Muscle of arm (tissue), 14 donors: ENCODE results near the gene LARGE1. TPM values are rescaled to one million over a fixed set of nuclear protein-coding genes. Genes with fewer than 3 reads are reported as not detected.

Experiments
- DNase-seq: peaks from one replicate; pipeline ENCODE4 v3.0.0-alpha.2; 2013
- long read RNA-seq, 11 donors: transcript quantifications; one replicate each; lab custom pipeline, GENCODE V29; 2026
- polyA plus RNA-seq, 12 donors: library from polyadenylated mRNA; unstranded; fragments of 120-200 nt; gene quantifications; one replicate each; pipeline ENCODE4 v1.2.1, GENCODE V29; 2013; ENCODE audit not compliant: insufficient read length in 12 of 12

LARGE1 gene
- 10 to 100 TPM in 7 of 12 donors, 1 to 10 TPM in 4, not detected in 1; 9.2 to 14.1 (median 10.9) TPM for polyA plus RNA-seq
- long read RNA-seq, donor 1, full-length matches to known transcripts, result 2 of 2 reads
- long read RNA-seq, donor 1, partial matches to known transcripts, result 0 of 2 reads
- long read RNA-seq, donor 1, other reads (novel, unspliced or antisense), result 0 of 2 reads
- long read RNA-seq, donor 2, full-length matches to known transcripts, result 2 of 2 reads
- long read RNA-seq, donor 2, partial matches to known transcripts, result 0 of 2 reads
- long read RNA-seq, donor 2, other reads (novel, unspliced or antisense), result 0 of 2 reads
- long read RNA-seq, donor 3, full-length matches to known transcripts, result 3 of 3 reads
- long read RNA-seq, donor 3, partial matches to known transcripts, result 0 of 3 reads
- long read RNA-seq, donor 3, other reads (novel, unspliced or antisense), result 0 of 3 reads
- long read RNA-seq, donor 4, full-length matches to known transcripts, result 1 of 1 reads
- long read RNA-seq, donor 4, partial matches to known transcripts, result 0 of 1 reads
- long read RNA-seq, donor 4, other reads (novel, unspliced or antisense), result 0 of 1 reads
- long read RNA-seq, donor 5, full-length matches to known transcripts, result 3 of 3 reads
- long read RNA-seq, donor 5, partial matches to known transcripts, result 0 of 3 reads
- long read RNA-seq, donor 5, other reads (novel, unspliced or antisense), result 0 of 3 reads
- long read RNA-seq, donor 6, full-length matches to known transcripts, result 2 of 2 reads
- long read RNA-seq, donor 6, partial matches to known transcripts, result 0 of 2 reads
- long read RNA-seq, donor 6, other reads (novel, unspliced or antisense), result 0 of 2 reads
- long read RNA-seq, donor 7, full-length matches to known transcripts, result 1 of 1 reads
- long read RNA-seq, donor 7, partial matches to known transcripts, result 0 of 1 reads
- long read RNA-seq, donor 7, other reads (novel, unspliced or antisense), result 0 of 1 reads
- long read RNA-seq, donor 8, full-length matches to known transcripts, result 2 of 2 reads
- long read RNA-seq, donor 8, partial matches to known transcripts, result 0 of 2 reads
- long read RNA-seq, donor 8, other reads (novel, unspliced or antisense), result 0 of 2 reads
- long read RNA-seq, donor 9, result 0 reads
- long read RNA-seq, donor 10, full-length matches to known transcripts, result 2 of 2 reads
- long read RNA-seq, donor 10, partial matches to known transcripts, result 0 of 2 reads
- long read RNA-seq, donor 10, other reads (novel, unspliced or antisense), result 0 of 2 reads
- long read RNA-seq, donor 11, full-length matches to known transcripts, result 2 of 2 reads
- long read RNA-seq, donor 11, partial matches to known transcripts, result 0 of 2 reads
- long read RNA-seq, donor 11, other reads (novel, unspliced or antisense), result 0 of 2 reads

DNA sequence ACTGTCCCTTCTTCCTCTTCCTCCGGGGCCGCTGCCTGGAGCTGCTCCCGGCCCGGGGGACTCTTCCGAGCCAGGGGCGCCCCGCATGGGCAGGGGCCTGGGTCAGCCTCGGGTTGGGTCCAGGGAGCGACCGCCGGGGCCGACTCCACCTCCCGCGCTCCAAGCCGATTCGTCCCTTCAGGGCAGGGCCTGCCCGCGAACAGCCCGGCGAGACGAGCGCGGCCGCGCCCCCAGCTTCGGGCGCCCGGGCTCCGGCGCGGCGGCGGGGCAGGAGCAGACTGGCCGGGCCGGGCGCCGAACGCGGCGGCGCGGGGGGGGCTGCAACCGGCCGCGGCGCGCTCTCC lies at the start of gene LARGE1:
TSS of gene LARGE1 (minus strand) at position 280 of the 344 bp plus-strand sequence.
- DNase-seq, result no peak

DNA sequence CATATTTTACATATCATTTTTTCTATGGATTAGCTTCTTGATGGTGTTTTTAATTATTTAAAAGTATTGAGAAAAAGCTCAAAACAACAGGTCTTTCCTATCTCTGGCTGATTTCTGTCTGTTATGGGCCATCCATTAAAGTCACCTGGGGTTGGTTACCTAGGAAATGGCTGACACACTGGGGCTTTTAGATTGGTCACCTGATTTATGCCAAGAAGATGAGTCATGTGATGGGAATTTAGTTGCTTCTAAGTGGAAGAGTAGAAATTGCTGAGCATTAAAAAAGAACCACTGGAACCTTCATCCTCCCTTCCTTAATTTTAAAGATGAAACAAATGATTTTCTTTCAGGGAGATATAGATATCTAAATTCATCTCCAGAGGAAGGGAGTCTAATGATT lies 48.8 kb upstream of the LARGE1 start:
- DNase-seq, result no peak

DNA sequence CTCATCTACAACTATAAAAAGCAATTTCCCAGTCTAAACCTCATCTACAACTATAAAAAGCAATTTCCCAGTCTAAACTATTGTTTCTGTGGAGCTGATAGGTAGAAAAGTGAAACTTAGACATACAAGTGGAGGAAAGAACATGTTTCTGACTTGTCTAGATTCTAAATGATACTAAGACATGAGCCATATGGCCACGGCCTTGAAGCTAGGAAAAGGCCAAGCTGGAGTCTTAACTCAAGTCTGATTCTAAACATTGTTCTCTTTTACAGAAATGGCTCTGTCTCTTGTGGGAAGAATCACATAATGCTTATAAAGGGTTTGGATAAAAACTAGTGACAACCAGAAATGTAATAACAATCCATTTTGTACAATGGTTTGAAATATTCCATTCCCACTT lies 43.8 kb upstream of the LARGE1 start:
- DNase-seq, result no peak

DNA sequence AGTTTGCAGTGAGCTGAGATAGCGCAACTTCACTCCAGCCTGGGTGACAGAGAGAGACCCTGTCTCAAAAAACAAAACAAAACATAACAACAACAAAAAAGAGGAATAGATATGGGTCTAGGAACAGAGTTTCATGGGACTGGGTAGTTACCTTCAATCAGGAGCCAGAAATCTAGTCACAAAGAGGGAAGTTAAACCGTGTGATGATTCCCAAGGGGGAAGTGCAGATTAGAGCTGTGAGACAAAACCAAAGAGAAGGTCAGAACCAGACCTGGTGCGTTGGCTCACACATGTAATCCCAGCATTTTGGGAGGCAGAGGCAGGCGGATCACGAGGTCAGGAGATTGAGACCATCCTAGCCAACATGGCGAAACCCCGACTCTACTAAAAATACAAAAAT lies 42.1 kb upstream of the LARGE1 start:
- no peak for DNase-seq

DNA sequence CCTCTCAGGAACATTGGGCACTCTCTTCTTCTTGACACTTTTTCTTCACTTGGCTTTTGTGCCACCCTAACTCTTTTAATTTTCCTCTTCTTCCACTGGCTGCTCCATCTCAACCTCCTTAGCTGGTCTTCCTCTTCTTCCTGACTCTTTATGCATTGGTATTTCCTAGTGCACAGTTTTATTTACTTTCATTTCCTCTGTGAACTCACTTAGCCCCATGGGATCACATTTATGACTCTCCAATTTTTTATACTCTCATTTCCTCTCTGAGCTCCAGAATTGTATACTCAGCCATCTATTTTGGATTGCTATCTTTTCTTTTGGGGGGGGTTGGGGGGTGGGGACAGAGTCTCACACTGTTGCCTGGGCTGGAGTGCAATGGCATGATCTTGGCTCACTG lies 38.5 kb upstream of the LARGE1 start:
- DNase-seq, result no peak

DNA sequence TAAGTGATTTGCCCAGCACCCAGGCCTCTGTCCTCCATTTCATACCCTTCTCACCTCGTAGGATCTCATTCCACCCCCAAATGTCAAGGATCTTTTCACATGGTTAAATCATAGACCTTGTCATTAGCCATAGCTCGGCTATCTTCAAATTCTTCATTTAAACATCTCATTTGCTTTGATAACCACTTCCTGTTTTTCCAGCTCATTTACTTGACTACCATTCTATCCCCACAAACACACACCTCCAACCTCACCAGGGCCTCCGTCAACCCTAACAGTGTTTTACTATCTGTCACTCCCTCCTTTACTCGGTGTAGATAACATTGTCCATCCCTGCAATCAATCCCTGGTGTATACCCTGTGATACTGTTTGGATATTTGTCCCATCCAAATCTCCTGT lies 36.8 kb upstream of the LARGE1 start:
- DNase-seq, result no peak

DNA sequence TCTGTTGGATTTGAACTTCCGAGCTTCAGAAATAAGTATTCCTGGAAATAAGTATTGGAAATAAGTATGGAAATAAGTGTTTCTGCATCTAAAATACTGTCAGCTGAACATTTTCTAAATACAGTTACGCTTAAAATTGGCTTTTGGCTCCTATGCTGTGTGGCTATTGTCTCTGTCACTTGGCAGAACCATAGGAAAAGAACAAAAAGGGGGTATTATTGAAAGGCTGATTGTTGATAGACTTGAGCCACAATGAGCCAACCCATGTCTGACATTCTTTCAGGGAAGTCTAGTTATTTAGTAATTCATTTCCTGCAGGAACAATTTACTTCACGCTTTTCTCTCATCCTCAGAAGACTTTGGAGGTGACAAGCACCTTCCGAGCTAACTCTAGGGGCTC lies 32.5 kb upstream of the LARGE1 start:
- no peak for DNase-seq

DNA sequence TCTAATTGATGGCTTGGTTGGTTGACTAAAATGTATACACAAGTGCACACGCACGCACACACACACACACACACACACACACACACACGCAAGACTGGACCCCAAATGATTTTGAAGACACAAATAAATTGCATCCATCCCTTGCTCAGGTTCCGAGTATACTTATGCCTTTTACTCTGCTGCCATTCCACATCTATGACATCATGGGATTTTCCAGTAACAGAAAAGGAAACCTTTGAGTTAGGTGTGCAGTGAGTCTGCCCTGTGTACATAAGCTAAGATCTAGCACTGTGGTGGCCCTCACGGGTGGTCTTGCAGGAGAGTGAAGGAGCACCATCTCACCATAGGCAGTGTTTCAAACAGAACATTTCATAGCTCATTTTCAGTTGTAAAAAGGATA lies 20.5 kb upstream of the LARGE1 start:
- DNase-seq, result no peak

DNA sequence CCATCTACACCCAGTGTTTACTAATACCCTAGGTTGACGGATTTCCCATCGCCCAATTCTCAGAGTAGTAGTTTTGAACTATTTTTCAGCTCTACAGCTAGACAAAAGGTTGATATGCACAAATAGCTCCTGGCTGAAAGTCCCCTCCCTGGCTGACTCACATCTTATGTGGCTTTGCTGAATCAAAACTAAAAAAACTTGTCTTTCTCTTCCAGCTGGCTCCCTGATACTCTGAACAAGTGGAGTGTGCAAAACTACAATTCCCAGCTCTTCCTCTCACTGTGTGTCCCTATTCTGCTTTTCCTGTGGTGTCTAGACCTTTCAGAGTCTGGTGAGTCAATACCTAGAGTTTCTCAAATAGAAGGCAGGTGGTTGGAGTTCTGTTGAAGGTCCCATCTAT lies 12.7 kb upstream of the LARGE1 start:
- no peak for DNase-seq

DNA sequence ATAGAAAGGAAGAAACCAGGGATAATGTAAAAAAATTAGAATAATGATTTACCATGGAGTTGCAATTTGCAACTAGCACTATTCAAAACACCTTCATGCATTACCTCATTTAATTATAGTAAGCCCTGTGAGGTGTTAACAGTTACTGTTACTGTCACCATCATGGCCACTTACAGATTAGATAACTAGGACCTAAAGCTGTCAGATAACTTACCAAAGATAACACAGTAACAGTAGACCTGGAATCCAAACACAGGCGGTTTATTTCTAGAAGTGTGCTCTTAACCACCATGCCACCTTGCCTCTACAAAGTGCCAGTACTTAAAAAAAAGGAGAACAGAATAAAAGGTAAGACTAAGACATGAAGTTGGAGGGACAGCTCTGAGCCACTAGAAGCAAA lies 11.1 kb upstream of the LARGE1 start:
- DNase-seq, result no peak

DNA sequence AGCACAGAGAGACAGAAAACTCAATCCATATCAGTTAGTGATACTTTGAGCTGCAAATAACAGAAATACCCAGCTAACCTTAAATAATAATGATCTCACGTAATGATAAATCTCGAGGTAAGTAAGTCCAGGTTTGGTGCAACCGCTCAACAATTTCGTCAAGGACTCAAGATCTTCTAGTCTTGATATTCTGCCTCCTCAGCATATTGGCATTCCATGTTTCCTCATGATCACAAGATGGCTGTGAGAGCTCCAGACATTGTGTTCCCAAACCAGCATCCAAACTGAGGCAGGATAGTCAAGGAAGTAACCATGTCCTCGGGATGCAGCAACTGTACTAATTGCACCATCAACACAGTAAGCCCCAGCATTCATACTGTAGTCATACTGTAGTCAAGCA lies 7.5 kb upstream of the LARGE1 start:
- DNase-seq, result no peak

DNA sequence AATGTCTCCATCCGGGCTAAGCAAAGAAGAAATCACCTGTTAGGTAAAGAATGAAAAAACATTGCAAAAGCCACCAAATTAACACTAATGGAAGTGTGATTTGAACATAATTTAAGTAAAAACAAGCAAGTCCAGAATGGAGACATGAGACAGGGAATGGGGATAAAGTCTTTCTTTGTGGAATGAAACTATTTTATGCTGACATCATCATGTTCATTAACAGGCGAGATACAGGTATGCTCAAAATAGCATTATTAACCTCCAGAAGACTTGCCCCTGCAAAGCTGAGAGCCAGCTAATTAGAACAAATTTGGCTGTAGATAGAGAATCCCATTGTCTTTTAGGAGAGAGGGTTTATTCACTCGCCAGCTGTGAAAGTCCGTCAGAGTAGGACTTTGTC lies 4.9 kb upstream of the LARGE1 start:
- DNase-seq, result no peak

DNA sequence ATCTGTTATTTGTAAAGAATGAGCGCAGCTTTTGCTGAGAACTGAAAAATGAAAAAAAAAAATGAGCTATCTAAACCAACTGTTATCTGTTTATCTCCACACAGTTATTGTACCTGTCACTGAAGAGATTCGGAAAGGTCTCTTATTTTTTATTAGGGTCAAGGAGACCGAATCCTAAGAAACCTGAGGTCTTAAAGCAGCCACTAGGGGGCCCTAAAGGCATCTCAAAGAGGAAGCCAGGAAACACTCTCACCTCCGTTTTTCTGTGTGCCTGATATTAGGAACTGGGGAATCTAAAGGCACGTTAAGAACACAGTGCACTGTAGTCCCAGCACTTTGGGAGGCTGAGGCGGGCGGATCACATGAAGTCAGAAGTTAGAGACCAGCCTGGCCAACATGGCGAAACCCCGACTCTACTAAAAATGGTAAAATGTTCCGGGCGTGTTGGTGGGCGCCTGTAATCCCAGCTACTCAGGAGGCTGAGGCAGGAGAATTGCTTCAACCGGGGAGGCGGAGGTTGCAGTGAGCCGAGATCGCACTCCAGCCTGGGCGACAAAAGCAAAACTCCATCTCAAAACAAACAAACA lies 3.5 kb upstream of the LARGE1 start:
- DNase-seq, result peak; percentile 67

DNA sequence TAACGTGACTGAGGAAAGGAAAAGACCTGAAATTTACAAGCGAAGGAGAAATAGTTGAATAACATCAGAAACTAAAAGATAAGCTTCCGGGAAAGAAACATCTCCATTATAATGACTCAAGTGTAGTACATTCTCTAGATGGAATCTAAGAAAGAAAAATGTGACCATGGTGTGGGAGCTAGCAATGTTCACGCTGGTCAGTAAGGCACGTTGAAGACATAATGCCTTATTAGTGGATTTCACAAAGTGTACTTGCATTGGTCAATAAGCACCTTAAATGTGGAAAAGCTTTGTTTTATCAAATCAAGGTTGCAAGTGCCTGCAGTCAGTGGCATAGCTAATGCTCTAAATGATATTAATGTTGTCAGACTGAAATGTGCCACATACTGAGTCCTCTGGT lies 2.8 kb upstream of the LARGE1 start:
- DNase-seq, result no peak

DNA sequence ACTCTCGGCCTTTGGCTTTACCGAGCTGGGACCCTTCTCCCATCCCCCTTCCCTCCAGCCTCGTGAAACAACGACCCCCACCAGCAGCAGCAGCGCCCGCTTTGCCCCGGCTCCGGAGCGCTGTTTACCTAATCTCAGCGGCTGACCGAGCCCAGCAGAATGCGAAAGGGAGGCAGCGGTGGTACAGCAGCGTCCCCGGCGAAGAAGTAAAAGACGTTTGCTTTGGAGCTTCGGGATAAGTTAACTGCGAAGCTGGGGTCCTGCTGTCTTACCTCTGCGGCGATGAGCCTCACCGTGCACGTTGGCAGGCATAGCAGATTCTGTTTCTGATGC lies 2.0 kb upstream of the LARGE1 start:
- DNase-seq, result peak; percentile 43

DNA sequence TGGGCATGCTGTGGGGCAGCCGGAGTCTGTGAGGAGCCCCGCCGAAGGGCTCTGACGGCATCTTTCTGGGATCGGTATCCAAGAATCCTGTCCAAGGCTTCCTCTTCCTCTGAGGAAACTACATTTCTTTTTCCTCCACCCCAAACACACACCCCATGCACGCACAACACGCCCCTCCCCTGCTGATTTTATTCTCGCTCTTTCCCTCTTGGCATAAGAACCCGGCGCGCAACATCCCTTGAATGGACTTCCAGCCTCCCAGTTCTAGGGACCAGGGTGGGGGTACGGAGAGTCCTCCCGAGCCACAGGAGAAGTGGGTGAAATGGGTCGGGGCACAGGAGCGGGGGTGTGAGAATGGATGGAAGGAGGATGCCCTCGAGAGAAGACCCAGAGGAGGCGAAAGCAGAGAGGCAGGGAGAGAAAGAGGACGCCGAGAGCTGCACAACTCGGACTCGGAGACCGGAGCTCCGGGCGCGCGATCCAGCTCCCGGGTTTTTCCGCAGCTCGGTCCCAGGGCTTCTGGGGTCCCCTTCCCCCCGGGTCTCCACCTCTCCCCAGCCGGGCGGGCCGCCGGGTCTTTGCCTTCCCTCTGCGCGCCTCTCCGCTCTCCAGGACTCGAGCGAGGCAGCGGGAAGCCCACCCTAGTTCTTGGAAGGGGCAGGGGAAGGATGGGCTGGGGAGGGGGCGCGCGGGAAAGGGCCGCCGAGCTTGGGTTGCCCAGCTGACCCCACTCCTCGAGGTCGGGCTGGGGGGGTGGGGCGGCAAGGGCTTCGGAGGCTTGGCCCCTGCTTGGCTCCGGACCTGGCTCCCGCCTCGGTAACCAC lies 1.5 kb upstream of the LARGE1 start:
- peak; percentile 66 for DNase-seq

DNA sequence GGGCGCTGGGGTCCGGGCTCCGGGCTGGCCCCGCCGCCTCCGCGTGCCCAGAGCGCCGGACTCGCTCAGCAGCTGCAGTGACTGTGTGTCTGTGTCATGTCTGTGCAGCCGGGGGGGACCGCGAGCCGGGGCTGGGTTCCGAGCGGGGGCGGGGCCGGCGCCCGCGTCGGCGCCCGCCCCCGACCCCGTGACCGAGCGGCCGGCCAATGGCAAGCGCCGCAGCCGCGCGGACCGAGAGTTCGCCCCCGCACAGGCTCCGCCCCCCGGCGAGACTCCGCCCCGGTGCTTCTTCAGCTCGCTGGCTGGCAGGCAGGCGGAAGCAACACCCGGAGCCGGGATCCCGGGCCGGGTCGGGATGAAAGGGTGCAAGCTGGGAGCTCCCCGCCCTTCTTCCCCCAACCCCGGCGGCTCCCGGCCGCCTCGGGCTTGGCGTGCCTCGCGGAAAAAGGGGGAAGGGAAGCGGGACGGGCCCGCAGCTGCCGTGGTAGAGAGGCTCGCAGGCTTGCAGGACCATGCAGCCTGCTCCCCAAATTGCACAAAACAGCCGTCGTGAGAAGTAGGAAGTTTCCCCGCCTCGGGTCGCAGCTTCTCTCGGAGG lies 750 bp upstream of the LARGE1 start:
- peak; percentile 96 for DNase-seq

DNA sequence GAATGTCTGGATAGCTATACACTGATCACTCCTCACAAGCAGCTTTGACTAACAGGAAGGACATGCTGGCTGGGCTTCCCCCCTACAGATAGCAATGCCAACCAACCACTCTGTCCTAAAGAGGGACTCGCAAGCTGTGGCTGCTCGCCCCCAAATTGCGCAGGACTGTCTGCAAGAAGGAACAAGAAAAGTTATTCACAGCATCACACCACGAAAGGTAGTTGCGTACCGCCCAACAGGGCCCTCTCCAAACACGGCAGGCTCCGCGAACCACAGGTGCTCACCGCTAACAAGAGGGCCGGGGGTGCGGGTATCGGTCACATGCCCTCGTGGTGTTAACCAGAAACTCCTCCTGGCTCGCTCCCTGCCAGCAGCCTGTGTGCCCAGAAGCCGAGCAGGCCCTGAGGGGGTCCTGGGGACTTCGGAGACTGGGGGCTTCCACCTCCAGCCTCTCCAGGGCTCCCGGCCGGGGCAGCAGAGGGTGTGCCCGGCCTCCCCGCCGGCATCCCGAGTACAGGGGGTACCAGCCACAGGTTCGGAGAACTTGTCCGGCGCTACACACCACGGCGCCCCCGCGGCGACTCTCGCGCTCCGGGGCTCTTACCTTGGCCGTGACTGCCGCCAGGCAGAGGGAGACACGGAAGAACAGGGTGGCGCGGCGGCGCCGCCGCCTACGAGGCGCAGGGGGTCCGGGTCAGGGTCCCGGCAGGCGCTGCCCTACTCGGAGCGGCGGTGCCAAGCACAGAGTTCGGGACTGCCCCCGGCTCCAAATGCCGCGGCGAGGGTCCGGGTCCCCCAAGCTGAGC lies 682 bp downstream of the LARGE1 start:
- DNase-seq, result peak; percentile 11

DNA sequence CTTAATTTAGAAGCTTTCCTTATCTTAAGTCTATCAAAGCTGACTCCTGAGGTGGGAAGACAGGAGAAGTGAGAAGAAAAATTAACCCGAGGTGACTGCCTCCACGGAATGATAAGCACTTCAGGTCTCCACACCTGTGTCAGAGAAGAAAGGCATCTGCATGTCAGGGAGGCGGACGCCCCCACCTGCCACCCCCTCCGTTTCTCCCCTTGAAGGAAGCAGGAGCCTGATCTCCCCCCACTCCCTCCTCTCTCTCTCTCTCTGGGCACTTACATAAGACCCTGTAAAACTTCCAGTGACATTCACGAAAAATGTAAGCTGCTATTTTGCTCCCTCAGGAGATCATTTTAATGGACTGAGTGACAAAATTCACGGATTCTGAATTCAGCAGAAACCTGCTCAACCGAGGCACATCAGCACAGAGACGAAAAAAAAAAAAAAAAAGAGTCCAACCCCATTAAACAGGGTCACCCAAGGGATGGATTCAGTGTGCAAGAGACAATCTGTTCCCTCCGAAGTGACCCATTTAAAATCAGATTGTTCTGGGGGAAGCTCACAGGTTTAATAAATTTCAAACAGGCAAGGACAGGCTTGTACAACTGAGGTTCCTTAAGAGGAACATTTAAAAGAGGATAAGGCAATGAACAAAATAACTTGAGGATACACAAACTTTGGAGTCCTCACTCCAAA lies 1.5 kb downstream of the LARGE1 start:
- no peak for DNase-seq
